GM12892 (cell line): Measurements from ENCODE around the gene ANXA1.

ENCODE experiments used
- DNase-seq: peaks from one replicate; pipeline ENCODE4 v3.0.0; 2011; ENCODE audit not compliant: insufficient read length
- FAIRE-seq: peaks from 2 replicates; lab custom pipeline; 2011; peaks lifted over from hg19 to GRCh38; lab: Jason Lieb, UNC
- POLR2A ChIP-seq: IDR thresholded peaks from 2 replicates; pipeline ENCODE4 v1.6.1; 2011; ENCODE audit warnings: low read depth, low read length, control low read depth
- POLR2AphosphoS5 ChIP-seq: IDR thresholded peaks from 2 replicates; pipeline ENCODE4 v1.6.1; 2011; ENCODE audit warnings: low read depth, low read length, control low read depth
- TAF1 ChIP-seq: IDR thresholded peaks from 2 replicates; pipeline ENCODE4 v1.6.1; 2011; ENCODE audit warnings: low read depth, mild to moderate bottlenecking, control low read depth, low read length, borderline replicate concordance

The ANXA1 gene

DNA sequence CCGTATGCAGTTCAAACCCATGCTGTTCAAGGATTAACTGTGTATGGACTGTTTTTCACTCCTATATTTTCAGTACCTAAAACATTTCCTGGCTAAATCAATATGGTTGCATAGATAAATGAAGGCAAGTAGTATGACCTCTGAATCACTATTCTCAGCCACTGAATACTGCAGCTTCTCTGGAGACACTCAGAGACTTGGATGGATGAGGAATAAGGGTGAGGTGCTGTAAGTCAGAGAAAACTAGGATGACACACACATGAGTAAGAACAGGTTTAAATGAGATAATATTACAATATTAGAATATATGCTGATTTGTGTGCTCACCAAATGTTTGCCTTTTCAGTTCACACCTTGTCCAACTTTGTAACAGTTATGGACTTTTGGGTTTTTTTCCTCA, 26.0 kb upstream of the ANXA1 start:
- DNase-seq (no peak), FAIRE-seq (no peak)
- TF ChIP-seq POLR2A = no peak
- no peak for TF ChIP-seq TAF1
- TF ChIP-seq POLR2AphosphoS5 = no peak

DNA sequence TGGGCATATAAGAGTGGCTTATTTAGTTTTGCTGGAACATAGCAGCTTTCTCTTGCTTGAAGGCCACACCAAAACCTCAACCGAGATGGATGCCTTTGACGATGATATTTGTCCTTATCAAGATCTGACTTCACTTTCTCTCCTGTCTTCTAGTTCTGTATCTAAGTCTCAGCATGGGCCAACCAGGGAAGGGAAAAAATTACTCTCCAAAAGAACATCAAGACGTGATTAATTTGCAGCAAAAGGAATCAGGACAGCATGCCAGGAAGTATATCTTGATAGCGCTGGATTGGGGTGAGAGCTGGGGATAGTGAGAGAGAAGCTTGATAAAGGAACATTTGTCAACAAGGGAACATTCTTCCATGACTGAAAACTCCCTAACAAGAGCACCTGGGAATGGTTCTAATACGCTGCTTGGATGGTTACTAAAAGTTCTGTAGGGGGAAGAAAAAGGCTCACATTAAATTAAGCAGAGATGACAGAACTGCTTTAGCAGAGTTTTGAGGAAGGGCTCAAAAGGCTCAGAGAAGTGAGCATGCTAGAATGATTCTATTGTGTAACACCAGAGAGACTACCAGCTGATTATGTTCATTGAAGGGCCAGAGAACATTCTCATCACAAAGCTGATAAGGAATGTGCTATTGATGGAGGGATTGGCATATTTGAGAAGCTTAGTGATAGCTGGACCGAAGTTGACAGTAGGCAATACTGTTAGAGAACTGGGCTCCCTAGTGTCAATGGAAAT, 21.6 kb upstream of the ANXA1 start:
- TF ChIP-seq POLR2A = no peak
- TF ChIP-seq POLR2AphosphoS5 = no peak
- no peak for TF ChIP-seq TAF1
- FAIRE-seq (no peak), DNase-seq (no peak)

DNA sequence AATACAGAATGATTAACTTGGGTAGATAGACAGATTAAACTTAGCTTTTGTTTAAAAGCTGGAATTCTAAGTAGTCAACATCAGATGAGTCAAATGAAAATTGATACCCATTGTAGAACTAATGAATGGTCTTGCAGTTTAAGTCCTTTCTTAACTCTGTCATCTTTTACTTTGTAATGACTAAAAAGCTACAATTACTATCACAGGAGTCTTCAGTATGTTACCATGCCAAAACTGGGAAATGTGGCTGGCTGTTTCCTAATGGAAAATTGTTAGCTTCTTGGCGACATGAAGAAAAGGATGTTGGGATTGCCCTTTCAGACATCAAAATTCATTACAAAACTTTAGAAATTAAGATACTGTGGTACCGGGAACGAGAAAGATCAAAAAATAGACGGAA, 20.2 kb upstream of the ANXA1 start:
- FAIRE-seq (peak; percentile 67), DNase-seq (no peak)
- TF ChIP-seq TAF1 = no peak
- no peak for TF ChIP-seq POLR2AphosphoS5
- no peak for TF ChIP-seq POLR2A

DNA sequence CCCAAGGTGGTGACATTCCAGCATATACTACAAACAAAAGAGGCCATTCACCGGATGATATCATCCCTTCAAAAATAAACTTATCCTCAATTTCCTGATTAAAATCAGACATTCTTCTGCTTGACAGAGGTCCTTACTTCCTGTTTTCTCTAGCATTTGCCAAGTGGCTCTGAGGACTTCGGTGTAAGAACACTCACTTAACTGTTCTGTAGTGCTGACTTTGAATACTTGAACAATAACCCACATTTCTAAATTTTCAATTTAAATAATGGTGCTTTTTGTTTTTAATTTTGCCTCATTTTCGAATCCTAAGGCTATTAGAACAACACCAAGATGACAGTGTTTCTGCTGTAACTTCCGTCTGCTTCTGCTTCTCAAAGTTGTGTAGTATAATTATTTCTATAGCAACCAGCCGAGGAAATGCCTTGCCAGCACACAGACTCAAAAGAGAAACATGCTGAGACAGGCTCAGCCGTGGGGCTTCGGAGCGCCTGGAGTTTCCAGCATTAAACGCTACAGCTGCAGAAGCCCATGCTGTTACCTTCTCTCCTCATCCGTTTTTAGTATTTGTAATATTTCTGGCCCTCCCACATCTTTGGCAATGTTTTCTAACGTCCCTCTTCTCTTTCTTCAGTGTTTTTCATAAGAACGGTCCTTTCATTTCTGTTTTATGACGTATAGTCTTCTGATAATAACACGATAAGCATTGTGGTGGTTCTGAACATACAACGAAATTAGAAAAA, 19.5 kb upstream of the ANXA1 start:
- DNase-seq = peak; percentile 5
- no peak for TF ChIP-seq POLR2AphosphoS5
- TF ChIP-seq POLR2A = peak; percentile 27; the same call in 1 of the 2 replicates
- no peak for TF ChIP-seq TAF1
- peak; percentile 83 for FAIRE-seq

DNA sequence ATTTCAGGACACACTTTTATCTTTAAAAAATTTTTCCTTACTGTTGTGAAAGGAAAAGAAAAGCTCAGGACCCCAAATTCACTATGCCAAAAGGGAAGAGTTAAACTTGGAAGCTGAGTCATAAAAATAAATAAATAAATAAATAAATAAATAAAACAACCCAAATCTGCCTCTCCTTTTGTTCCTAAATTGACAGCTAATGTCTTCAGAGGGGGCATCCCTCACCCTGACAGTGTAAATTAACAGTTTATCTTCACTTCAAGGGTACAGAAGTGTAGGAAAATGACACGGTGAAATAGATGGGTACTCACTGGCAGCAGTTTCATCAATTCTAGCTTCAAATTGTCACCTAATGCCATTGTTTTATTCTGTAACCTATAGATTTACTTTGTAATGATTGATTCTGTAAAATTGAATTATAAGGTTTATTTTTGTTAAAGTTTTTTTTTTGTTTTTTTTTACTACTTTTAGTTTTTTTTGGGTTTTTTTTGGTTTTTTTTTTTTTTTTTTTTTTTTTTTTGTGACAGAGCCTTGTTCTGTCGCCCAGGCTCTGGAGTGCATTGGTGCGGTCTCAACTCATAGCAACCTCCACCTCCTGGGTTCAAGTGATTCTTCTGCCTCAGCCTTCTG, 18.5 kb upstream of the ANXA1 start:
- FAIRE-seq (no peak), DNase-seq (no peak)
- TF ChIP-seq POLR2A (no peak), TAF1 (no peak), POLR2AphosphoS5 (no peak)

DNA sequence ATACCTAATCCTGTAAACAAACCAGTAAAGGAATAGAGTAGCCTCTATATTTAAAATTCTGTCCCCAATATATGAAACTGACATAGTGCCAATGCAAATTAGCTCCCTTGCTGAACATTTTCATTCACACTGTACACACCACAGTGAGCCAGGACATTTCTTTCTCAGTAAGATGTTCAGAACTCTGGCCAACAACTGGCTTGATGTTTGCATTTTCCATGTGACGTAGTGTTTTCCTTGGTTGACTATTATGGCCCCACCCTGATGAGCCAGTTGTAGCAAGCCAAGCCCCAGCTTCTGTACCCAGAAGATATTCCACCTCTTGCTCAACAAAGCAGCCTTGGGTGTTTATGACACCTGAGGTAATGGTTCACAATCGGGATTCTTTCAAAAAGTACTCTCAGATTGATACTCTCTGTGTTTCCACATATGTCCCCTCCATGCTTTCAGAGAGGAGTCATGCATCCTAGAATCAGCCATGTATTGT, 17.7 kb upstream of the ANXA1 start:
- no peak for DNase-seq
- TF ChIP-seq TAF1 (no peak), POLR2A (no peak), POLR2AphosphoS5 (no peak)
- FAIRE-seq = peak; percentile 44

DNA sequence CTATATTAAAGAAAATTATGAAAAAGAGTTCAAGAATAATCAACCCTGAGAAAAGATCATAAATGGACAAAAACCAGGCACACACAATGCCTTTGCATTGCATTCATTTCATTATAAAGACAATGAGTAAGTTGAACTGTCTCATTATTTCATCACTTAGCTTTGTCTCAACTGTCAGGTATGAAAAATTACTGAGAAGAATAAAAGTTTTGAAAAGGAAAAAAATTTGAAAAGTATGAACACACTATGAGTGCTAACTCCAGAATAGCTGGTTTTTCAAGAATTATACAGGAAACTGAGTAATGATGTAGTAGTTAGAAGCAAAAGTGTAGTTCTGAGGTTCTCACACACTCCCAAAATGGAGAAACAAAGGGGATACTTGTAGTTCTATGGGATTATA, 16.3 kb upstream of the ANXA1 start:
- TF ChIP-seq POLR2A (no peak), POLR2AphosphoS5 (no peak), TAF1 (no peak)
- DNase-seq = no peak
- no peak for FAIRE-seq

DNA sequence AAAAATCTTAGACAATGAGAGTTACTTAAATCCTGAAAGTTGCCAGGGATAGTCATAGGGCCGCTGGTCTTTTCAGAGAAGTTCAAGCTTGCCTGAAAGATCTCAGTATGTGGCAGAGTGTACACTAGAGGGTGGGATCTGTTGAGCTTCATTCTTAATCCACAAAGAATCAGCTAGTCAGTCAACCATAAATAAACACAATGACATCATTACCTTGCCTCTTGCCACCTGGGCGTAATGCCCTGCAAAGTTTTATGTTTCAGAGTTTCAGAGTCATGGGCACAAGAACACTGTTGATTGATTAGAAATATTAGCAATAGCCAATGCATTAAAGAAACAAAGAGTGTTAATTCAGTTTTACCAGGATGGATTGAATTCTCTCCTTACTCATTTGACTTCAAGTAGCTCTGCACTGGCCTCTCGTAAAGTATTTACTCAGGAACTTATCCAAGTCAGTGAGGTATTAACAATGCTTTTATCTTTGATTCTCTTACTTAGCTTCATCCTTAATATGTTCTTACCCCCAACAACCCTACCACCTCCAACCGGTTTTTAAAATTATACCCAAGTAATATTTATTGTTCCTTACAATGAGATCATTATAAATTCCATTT, 14.3 kb upstream of the ANXA1 start:
- no peak for TF ChIP-seq POLR2AphosphoS5
- FAIRE-seq (no peak), DNase-seq (no peak)

DNA sequence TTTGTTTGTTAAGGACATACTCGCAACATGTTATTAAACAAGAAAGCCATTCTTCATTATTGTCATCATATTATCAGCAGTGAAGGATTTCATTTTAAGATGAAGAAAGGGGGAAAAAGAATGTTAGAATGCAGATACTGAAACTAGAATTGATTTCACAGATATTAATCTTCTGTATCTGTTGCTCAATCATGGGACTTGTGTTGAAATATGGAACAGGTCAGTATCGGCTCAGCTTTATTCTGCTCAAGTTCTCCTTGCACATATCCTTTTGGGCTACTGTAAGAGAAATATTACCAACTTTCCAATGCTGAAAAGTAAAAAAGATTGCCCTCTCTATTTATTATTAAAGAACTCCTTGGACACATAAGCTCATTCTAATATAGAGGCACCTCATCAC, 13.8 kb upstream of the ANXA1 start:
- TF ChIP-seq TAF1 (no peak), POLR2A (no peak), POLR2AphosphoS5 (no peak)
- DNase-seq (no peak), FAIRE-seq (no peak)

DNA sequence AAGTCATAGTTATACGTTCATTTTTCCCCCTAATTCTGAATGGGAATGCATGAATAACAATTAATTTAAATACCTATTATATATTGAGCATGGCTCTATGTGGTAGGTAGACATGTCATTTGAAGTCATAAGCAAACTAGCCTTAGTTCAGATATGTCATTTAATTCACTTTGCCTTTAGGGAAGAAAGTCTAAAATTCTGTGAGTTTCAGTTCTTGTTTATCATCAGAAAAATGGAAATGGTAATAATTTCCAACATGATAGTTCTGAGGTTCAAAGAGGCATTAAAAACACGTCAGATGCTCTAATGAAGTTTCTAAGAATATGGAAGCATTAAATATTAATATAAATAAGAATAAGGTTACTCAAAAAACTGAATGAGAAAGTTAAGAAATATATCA, 13.1 kb upstream of the ANXA1 start:
- no peak for FAIRE-seq

DNA sequence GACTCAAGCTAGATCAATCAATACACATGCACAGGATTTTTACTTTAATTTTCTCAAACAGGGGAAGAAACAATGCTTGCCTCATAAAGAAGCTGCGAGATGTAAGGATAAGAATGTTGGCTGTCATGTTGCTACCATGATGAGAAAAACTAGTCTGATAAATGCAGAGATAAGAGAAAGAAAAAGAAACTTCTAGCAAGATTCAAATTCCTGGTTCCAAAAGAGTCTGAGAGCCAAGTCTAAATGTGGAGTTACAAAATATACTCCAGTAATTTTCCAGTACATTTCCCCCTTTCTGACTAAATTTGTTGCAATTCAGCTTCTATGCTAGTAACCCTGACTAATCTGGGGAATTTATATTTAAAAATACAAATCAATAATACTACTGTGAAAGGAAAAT, 10.4 kb upstream of the ANXA1 start:
- TF ChIP-seq POLR2A (no peak), TAF1 (no peak), POLR2AphosphoS5 (no peak)
- DNase-seq (no peak), FAIRE-seq (no peak)

More for the DNA sequence above, 13.1 kb upstream of the ANXA1 start:
- no peak for DNase-seq
- TF ChIP-seq POLR2AphosphoS5 (no peak), TAF1 (no peak), POLR2A (no peak)
